ENCODE results near the gene BPNT1.
"Not testable (repeated sequence)": the region's sequence is repeated elsewhere in the genome, so short reads cannot be mapped to it uniquely, and the experiment has no call there.

BPNT1 gene

GRCh38 chr1:220089650-220090556 is at the start of gene BPNT1:
BPNT1 (minus strand) TSS chr1:220089788; CDS start chr1:220079846, 9,942 bp downstream.
- peak; percentile 99 for DNase-seq

DNA sequence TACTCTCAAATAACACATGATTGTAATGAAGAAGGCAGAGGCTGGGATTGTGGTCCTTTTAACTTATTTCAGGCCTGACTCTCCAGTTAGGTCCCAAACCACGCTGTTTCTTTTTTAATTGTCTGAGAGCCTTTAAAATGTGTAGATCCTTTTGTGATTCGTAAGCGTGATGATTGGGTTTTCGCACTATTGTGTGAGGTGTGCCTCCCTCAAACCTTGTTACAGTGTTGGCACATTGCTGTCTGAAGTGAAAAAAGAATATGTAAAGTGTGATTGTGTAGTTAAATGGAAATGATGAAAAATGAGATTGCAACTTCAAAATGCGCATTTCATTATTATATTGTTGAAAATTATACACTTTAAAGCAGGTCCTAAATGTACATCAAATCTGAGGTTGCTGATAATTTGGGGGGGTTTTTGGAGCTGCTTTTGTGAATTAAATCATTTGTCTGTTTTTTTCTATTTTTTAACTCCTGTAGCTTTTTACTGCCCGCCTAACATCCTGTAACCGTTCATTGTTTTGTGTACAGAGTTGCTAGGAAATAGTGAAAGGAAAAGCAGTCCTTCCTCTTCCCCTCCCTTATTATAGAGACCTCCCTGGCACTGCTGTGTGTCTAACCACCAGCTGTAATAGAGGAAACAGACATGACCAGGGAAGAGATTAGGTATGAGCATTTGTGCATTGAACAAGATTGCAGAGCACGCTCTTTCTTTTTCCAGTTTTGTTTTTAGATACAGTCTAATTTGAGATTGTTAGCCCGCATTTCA is 47.6 kb upstream of the BPNT1 start:
- DNase-seq, result peak; percentile 17

- DNase-seq, result no peak
These were observed 46.2 kb upstream of the BPNT1 start for GRCh38 chr1:220135755-220136154.

GRCh38 chr1:220129479-220130210 is 40.1 kb upstream of the BPNT1 start:
- no peak for DNase-seq

DNA sequence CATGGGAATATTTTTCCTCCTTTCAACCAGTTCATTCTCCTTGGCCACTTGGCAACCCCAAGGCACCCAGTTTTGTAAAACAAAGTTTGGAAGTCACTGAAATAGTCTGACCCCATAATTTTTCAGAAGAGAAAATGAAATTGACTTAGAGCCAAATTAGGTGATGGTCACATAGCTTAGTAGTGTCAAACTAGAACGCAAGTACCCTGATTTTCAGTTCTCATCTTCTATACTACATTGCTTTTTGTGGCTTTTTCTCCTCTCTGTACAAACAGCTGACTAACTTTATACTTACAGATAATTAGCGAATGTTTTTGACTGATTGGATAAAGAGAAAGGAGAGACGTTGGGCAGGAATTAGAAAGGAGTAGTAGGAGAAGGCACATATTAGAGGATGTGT is 37.5 kb upstream of the BPNT1 start:
- DNase-seq, result no peak

DNA sequence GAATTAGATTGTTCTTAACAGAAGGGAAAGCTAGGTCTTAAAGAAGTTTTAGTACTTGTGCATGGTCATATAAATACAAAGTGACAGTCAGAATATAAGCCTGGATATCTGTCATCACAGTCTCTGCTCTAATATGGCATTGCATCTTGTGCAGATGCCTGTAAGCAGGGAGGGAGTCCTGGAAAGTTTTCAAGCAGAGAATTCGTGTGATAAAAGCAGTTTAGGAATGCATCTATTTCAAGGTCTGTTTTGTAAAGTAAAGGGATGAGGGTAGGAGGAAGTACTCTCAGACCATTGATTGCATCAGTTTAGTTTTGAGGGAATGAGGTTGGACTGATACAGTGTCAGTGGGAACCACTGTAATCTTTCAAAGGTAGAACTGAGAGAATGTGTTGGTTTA is 35.0 kb upstream of the BPNT1 start:
- DNase-seq, result no peak

GRCh38 chr1:220123889-220124288 is 34.3 kb upstream of the BPNT1 start:
- peak; percentile 54 for DNase-seq

GRCh38 chr1:220123066-220123465 is 33.5 kb upstream of the BPNT1 start:
- no peak for DNase-seq

DNA sequence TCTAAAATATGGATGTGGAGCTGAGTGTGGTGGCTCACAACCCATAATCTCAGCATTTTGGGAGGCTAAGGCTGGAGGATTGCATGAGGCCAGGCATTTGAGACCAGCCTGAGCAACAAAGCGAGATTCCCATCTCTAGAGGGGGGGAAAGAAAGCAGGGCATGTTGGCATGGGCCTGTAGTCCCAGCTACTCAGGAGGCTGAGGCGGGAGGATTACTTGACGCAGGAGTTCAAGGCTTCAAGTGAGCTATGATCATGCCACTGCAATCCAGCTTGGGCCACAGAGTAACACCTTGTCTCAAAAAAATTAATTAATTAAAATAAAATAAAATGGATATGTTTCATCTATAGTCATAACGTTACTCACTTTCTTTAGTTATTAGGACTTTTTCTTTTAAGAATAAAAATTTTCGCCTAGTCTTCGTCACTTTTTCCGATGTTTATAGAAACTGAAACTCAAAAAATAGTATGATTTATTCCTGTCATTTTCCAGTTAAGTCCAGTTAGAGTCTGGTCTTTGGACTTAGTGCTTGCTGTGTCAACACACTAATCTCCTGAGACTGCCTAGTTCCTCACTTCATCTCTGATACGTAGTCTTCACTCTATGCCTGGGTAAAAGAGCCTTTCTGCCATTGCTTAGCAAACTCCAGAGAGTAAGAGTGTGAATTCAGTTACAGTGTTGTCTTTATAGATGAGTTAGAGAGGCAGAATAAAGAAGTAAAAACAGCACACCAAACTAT is 32.4 kb upstream of the BPNT1 start:
- peak; percentile 42 for DNase-seq

DNA sequence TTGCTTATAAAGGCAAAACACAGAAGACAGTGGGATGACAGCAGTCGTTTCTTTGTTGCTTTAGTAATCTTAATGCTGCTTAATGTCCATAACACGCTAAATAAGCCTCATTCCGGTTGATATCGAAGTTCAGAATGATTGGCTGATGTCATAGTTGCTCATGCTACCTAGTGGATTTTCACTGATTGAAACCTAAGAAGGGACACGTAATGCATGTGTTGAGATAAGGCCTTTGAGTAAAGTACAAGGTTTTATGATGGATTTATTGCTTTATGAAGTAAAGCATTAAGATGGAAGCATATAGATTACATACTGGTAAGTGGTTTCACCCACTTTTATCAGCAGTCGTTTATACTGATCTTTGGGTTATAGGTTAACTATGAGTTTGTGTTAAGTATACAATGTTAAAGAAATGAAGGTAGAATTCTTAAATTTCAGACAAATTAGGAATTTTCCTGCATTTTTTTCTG is 29.5 kb upstream of the BPNT1 start:
- no peak for DNase-seq

GRCh38 chr1:220113136-220113695 is 23.6 kb upstream of the BPNT1 start:
- peak; percentile 64 for DNase-seq

DNA sequence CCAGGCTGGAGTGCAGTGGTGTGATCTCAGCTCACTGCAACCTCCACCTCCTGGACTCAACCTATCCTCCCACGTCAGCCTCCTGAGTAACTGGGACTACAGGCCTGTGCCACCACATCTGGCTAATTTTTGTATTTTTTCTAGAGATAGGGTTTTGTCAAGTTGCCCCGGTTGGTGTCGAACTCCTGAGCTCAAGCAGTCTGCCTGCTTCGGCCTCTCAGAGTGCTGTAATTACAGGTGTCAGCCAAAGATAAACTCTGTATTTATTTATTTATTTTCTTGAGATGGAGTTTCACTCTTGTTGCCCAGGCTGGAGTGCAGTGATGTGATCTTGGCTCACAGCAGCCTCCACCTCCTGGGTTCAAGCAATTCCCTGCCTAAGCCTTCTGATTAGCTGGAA is 23.0 kb upstream of the BPNT1 start:
- not testable (repeated sequence) for DNase-seq

DNA sequence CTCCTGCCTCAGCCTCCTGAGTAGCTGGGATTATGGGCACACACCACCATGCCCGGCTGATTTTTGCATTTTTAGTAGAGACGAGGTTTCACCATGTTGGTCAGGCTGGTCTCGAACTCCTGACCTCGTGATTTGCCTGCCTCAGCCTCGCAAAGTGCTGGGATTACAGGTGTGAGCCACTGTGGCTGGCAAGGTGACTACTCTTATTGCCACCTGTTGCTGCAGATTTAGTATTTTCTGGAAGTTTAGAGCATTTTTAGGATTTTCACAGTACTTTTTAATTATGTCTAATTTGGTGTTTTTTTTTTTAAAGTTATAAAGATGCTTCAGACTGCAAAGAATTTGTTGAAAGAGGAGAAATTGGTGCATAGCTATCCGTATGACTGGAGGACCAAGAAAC is 20.9 kb upstream of the BPNT1 start:
- DNase-seq, result not testable (repeated sequence)

GRCh38 chr1:220099826-220100225 is 10.2 kb upstream of the BPNT1 start:
- no peak for DNase-seq

DNA sequence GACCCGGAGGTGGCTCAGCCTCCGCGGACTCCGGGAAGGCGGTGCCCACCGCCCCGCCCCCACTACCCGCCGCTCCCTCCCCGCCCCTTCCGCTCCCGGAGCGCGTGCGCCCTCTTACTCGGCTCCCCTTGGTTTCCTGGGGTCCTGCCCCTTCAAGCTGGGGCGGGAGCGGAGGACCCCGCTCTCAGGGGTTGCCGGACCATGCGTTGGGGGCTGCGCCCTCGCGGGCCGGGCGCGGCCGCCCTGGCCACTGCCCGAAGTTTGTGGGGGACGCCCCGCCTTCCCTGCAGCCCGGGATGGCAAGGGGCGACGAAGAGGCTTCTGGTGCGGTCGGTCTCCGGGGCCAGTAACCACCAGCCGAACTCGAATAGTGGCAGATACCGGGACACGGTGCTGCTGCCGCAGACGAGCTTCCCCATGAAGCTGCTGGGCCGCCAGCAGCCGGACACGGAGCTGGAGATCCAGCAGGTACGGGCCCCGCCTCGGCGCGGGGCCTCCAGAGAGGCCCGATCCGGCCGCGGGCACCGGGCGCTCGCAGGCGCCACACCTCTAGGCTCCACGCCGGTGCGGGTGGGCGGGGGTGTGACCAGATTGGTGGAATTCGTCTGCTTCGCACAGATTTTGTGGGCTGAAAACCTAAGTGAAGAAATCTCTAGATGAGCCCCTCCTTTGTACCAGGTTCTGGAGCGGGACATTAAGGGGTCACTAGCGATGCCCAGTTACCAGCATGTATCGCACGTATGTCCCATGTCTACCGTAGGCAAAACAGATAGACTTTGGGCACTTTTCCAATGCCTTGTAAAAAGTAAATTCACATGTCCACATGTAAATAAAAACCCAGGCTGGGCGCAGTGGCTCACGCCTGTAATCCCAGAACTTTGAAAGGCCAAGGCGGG is 4.7 kb upstream of the BPNT1 start, which contains the start of gene IARS2:
Gene IARS2 (plus strand): TSS at position 117 of the 896 bp plus-strand sequence. CDS start 85 bp downstream, at position 202.
- DNase-seq, result peak; percentile 97

GRCh38 chr1:220093361-220094015 is 3.9 kb upstream of the BPNT1 start:
- peak; percentile 58 for DNase-seq

DNA sequence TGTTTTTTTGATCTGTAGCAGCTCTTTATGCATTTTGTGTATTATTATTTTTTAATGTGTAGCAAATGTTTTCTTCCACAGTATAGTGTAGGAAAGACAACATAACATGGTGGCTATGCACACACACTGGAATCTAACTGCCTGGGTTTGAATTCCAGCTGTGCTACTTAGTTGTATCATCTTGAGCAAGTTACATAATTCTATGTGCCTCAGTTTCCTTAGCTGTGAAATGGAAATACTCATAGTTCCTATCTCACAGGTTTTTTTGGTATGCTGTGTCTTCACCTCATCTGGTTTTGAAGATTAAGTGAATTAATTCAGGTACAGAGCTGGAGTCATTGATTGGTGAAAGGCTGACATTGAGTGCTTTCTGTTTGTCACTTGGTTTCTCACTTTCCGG is 3.1 kb upstream of the BPNT1 start:
- DNase-seq, result no peak

- DNase-seq, result not testable (repeated sequence)
These were observed 3.3 kb downstream of the BPNT1 start for GRCh38 chr1:220086261-220086686.

DNA sequence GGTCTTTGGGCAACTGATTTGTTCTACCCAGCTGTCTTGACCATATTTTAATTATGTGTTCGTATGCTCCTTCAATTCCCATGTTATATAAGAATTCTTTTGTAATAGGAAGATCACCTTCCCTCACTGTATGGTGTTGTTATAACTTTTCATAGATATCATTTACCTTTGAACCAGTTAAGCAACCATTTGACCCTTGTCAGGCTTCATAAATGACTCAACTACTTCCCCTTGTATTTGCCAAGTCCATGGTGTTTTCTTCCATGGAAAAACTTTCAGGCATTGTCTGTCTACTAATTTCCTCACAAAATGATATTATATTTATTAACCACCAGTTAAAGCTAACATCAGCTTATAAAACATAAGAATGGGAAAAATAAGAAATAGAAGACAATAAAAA is 5.1 kb downstream of the BPNT1 start:
- DNase-seq, result no peak

DNA sequence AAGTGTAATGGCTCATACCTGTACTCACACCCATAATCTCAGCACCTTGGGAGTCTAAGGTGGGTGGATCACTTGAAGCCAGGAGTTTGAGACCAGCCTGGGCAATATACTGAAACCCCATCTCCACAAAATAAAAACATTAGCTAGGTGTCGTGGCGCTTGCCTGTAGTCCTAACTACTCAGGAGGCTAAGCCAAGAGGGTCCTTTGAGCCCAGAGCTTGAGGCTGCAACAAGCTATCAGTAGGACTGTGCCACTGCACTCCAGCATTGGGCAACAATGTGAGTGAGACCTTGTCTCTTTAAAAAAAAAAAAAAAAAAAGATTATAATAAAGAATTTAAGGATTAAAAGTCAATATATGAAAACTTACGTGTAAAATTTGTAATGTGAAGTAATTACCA is 11.7 kb downstream of the BPNT1 start:
- DNase-seq, result no peak
